HUDEP-2 (cell line): ENCODE measurements around the gene PLEKHF1.

Experiments used
- DNase-seq, 76 experiments: peaks; one replicate each; lab custom pipeline; 2025; ENCODE audit not compliant: unreplicated experiment in 76 of 76; lab: John Stamatoyannopoulos, UW

The PLEKHF1 gene

GRCh38 chr19:29676586-29676985, 11.3 kb downstream of the PLEKHF1 start:
- peak in 12 of 76 experiments; percentile 11 to 44 (median 18) for DNase-seq

GRCh38 chr19:29677001-29677817, 11.9 kb downstream of the PLEKHF1 start:
- DNase-seq, result peak in 1 of 76 experiments; percentile 18

GRCh38 chr19:29678484-29679106, 13.3 kb downstream of the PLEKHF1 start:
- DNase-seq, result no peak

GRCh38 chr19:29679598-29680210, 14.4 kb downstream of the PLEKHF1 start:
- no peak for DNase-seq

- no peak for DNase-seq
Observed at GRCh38 chr19:29680447-29680846, 15.2 kb downstream of the PLEKHF1 start.

GRCh38 chr19:29680937-29681336, 15.7 kb downstream of the PLEKHF1 start:
- no peak for DNase-seq

GRCh38 chr19:29681422-29682235, 16.4 kb downstream of the PLEKHF1 start:
- no peak for DNase-seq

GRCh38 chr19:29682236-29682895, 17.1 kb downstream of the PLEKHF1 start:
- no peak for DNase-seq

- DNase-seq, result no peak
Observed at GRCh38 chr19:29683009-29683408, 17.7 kb downstream of the PLEKHF1 start.

- no peak for DNase-seq
Observed at GRCh38 chr19:29685326-29685725, 20.1 kb downstream of the PLEKHF1 start.

GRCh38 chr19:29686285-29686805, 21.1 kb downstream of the PLEKHF1 start:
- no peak for DNase-seq

- no peak for DNase-seq
Observed at GRCh38 chr19:29687244-29687896, 22.1 kb downstream of the PLEKHF1 start.

GRCh38 chr19:29687897-29688728, 22.9 kb downstream of the PLEKHF1 start:
- DNase-seq, result peak in 5 of 76 experiments; percentile 2 to 24 (median 14)

- peak in 37 of 76 experiments; percentile 10 to 76 (median 33) for DNase-seq
Observed at GRCh38 chr19:29690842-29691241, 25.6 kb downstream of the PLEKHF1 start.

GRCh38 chr19:29694161-29694560, 28.9 kb downstream of the PLEKHF1 start:
- no peak for DNase-seq

GRCh38 chr19:29694669-29695627, 29.7 kb downstream of the PLEKHF1 start:
- DNase-seq, result peak in 66 of 76 experiments; percentile 14 to 86 (median 58)

GRCh38 chr19:29695765-29696564, 30.7 kb downstream of the PLEKHF1 start:
- no peak for DNase-seq
